Endothelial cell of umbilical vein (primary cell): ENCODE results near the gene EEA1. TPM values are rescaled to one million over a fixed set of nuclear protein-coding genes. Genes with fewer than 3 reads are reported as not detected.

Experiments
- BruUV-seq: library from RNA; stranded (reverse); fragments of 400-500 nt; replicated peaks from 2 replicates; lab custom pipeline; 2021; lab: Mats Ljungman, UMichigan
- CTCF ChIA-PET: fragments of 300-600, 350-600 bp; sonication (Branson Sonifier 250); formaldehyde crosslinking; loops from one replicate; lab custom pipeline; 2021; ENCODE audit warnings: antibody characterized with exemption, inconsistent platforms; lab: Charles Lee
- POLR2A ChIA-PET: fragments of 300-600, 350-600 bp; sonication (Branson Sonifier 250); formaldehyde crosslinking; loops from one replicate; lab custom pipeline; 2021; ENCODE audit warnings: antibody characterized with exemption, inconsistent platforms; lab: Charles Lee
- DNase-seq: peaks from one replicate; pipeline ENCODE4 v3.0.0-alpha.2; 2011; ENCODE audit warnings: low read depth, low spot score
- FAIRE-seq: peaks from 2 replicates; lab custom pipeline; 2011; peaks lifted over from hg19 to GRCh38; lab: Jason Lieb, UNC
- H2AFZ ChIP-seq: 2 replicates; pipeline ENCODE4 v1.6.0; 2012; ENCODE audit warnings: low read depth, low read length, control low read depth, inconsistent platforms
- H3K27ac ChIP-seq: 2 replicates; pipeline ENCODE4 v1.5.1; 2011; ENCODE audit warnings: low read depth, mild to moderate bottlenecking, control low read depth, low read length, moderate library complexity; ENCODE audit not compliant: insufficient read depth
- H3K27me3 ChIP-seq, 2 experiments: 2 replicates each; pipeline versions ENCODE4 v1.6.0 to v1.6.1; 2011; ENCODE audit warnings: low read length in 2 of 2, mixed read lengths in 1 of 2; ENCODE audit not compliant: control insufficient read depth in 2 of 2, insufficient read depth in 2 of 2
- H3K36me3 ChIP-seq, 2 experiments: 2 replicates in 1 of 2; 3 replicates in 1 of 2; pipeline ENCODE4 v1.5.1; 2011; ENCODE audit warnings: low read length in 2 of 2, mild to moderate bottlenecking in 1 of 2, moderate library complexity in 1 of 2; ENCODE audit not compliant: control insufficient read depth in 2 of 2, insufficient read depth in 2 of 2; ENCODE audit errors: extremely low read depth in 1 of 2
- H3K4me1 ChIP-seq: 3 replicates; pipeline ENCODE4 v1.5.1; 2011; ENCODE audit warnings: mild to moderate bottlenecking, low read length; ENCODE audit not compliant: control insufficient read depth, insufficient read depth; ENCODE audit errors: extremely low read depth
- H3K4me2 ChIP-seq: 2 replicates; pipeline ENCODE4 v1.6.1; 2011; ENCODE audit warnings: low read length, control low read depth, mixed read lengths; ENCODE audit not compliant: insufficient read depth
- H3K4me3 ChIP-seq, 3 experiments: fragments of 200-600 bp in 1 of 3; sonication (generic), shearing (Covaris generic) in 1 of 3; replicated peaks in 1 of 3; 2 replicates each; pipeline ENCODE4 v1.5.1; 2011 to 2016; ENCODE audit warnings: control low read depth in 3 of 3, low read length in 3 of 3, mild to moderate bottlenecking in 2 of 3, inconsistent platforms in 1 of 3, low read depth in 1 of 3, moderate library complexity in 1 of 3; ENCODE audit not compliant: insufficient read depth in 1 of 3
- H3K79me2 ChIP-seq: 2 replicates; pipeline ENCODE4 v1.6.0; 2012; ENCODE audit warnings: low read length, inconsistent platforms; ENCODE audit not compliant: control insufficient read depth, insufficient read depth
- H3K9ac ChIP-seq: replicated peaks from 2 replicates; pipeline ENCODE3; 2011; ENCODE audit warnings: low read length, control low read depth; ENCODE audit not compliant: insufficient read depth; ENCODE audit errors: extremely low read depth
- H3K9me1 ChIP-seq: replicated peaks from 3 replicates; pipeline ENCODE4 v1.6.0; 2011; ENCODE audit warnings: mild to moderate bottlenecking, low read length; ENCODE audit not compliant: control insufficient read depth, insufficient read depth; ENCODE audit errors: extremely low read depth
- H3K9me3 ChIP-seq: replicated peaks from 2 replicates; pipeline ENCODE4 v1.5.1; 2012; ENCODE audit warnings: low read length, inconsistent platforms; ENCODE audit not compliant: control insufficient read depth, insufficient read depth
- H4K20me1 ChIP-seq: replicated peaks from 2 replicates; pipeline ENCODE3; 2011; ENCODE audit warnings: mild to moderate bottlenecking, low read length; ENCODE audit not compliant: control insufficient read depth, insufficient read depth; ENCODE audit errors: extremely low read depth
- CTCF ChIP-seq, 2 donors: IDR thresholded peaks; 1 replicate in 1 of 2; 2 replicates in 1 of 2; pipeline ENCODE4 v1.5.1; 2011; ENCODE audit warnings: low read length in 2 of 2, mild to moderate bottlenecking in 2 of 2, moderate library complexity in 2 of 2, control low read depth in 1 of 2, inconsistent platforms in 1 of 2, low read depth in 1 of 2; ENCODE audit not compliant: insufficient read depth in 1 of 2; ENCODE audit errors: extremely low read depth in 1 of 2
- FOS ChIP-seq: IDR thresholded peaks from 2 replicates; pipeline ENCODE4 v1.6.1; 2011; ENCODE audit warnings: mild to moderate bottlenecking, low read length, moderate library complexity, borderline replicate concordance; ENCODE audit not compliant: insufficient read depth
- JUN ChIP-seq: IDR thresholded peaks from 2 replicates; pipeline ENCODE4 v1.6.1; 2011; ENCODE audit warnings: borderline replicate concordance, low read depth; ENCODE audit not compliant: insufficient read length, insufficient read depth
- MAX ChIP-seq: IDR thresholded peaks from 2 replicates; pipeline ENCODE4 v1.6.1; 2011; ENCODE audit not compliant: insufficient read depth, insufficient read length
- MYC ChIP-seq: IDR thresholded peaks from one replicate; pipeline ENCODE4 v1.6.1; 2011; ENCODE audit warnings: mild to moderate bottlenecking, low read depth, low read length
- POLR2A ChIP-seq: IDR thresholded peaks from 2 replicates; pipeline ENCODE4 v1.6.1; 2012; ENCODE audit warnings: low read depth, mild to moderate bottlenecking, control low read depth, low read length
- POLR2AphosphoS5 ChIP-seq: IDR thresholded peaks from 2 replicates; pipeline ENCODE4 v1.6.1; 2012; ENCODE audit warnings: low read depth, mild to moderate bottlenecking, control low read depth, low read length, moderate library complexity; ENCODE audit not compliant: insufficient read depth
- dilution Hi-C: fragments of 300-500 bp; cut with MboI; formaldehyde crosslinking; loops from one replicate; pipeline ENCODE4 v1.15.0; 2019; ENCODE audit warnings: low sequenced_read_pairs; ENCODE audit not compliant: extremely low pct_ligation_motif_present
- intact Hi-C: fragments of 100-400 bp; cut with micrococcal nuclease; formaldehyde crosslinking; loops from one replicate; pipeline ENCODE4 v1.10.0; 2022
- polyA plus RNA-seq, 4 experiments: library from polyadenylated mRNA; depleted of rRNA in 3 of 4; stranded (reverse) in 3 of 4; unstranded in 1 of 4; fragments of >200 nt; gene quantifications; 2 replicates each; pipeline versions ENCODE4 v1.2.1 to v1.2.3, GENCODE V29; 2011 to 2012; ENCODE audit warnings: missing spikeins in 1 of 4
- total RNA-seq: library from RNA; stranded (reverse); gene quantifications from 2 replicates; pipeline ENCODE4 v1.2.3, GENCODE V29; 2021

The EEA1 gene
- total and polyA plus RNA-seq, 2 donors (not counting 3 experiments of a cell fraction or from before 2014, with no cell fraction given): 2.6 to 38.8 TPM

GRCh38 chr12:92927436-92928281 is 1.4 kb downstream of the EEA1 start:
- Histone ChIP-seq H3K9me3 (no peaks in the 10 kb centered on the region), H3K36me3 (no peaks in the 10 kb centered on the region), H3K9ac (peak overlapping the region; percentile 97), H3K79me2 (peaks cover 55% of the 10 kb centered on the region), H4K20me1 (no peaks in the 10 kb centered on the region), H3K9me1 (no peaks in the 10 kb centered on the region), H3K4me2 (peak overlapping the region; percentile 98), H3K4me1 (peaks cover 17% of the 10 kb centered on the region), H3K27me3 (no peaks in the 10 kb centered on the region), H2AFZ (no peak overlapping the region), H3K27ac (peak overlapping the region; percentile 90), H3K4me3 (peak overlapping the region; percentile 91 to 97 (median 95))
- dilution Hi-C loops: no loop called here
- ChIA-PET POLR2A (interaction anchor here (0.6 to 0.7 kb wide), 2 partner anchors 782 to 783 kb away, joined by 4 read pairs; partner anchors contain the start of gene BTG1), CTCF (interaction anchor here (0.7 to 4.5 kb wide), 15 partner anchors 12 to 492 kb away, joined by 3 to 28 read pairs (median 4); no protein-coding TSS in a partner anchor)
- FAIRE-seq (peak; percentile 92), DNase-seq (peak; percentile 81)
- TSS peak; percentile 49 for BruUV-seq
- intact Hi-C loops: loop anchor here (1.0 to 10.0 kb wide), 7 partner anchors 27 to 490 kb away; no protein-coding TSS in a partner anchor
- peak; percentile 92 for TF ChIP-seq FOS
- no peak for TF ChIP-seq MYC
- TF ChIP-seq POLR2A: no peak
- peak; percentile 77 for TF ChIP-seq JUN
- no peak for TF ChIP-seq MAX

- CTCF ChIA-PET: interaction anchor here (1.2 to 4.5 kb wide), 11 partner anchors 12 to 493 kb away, joined by 3 to 28 read pairs (median 5); no protein-coding TSS in a partner anchor
- intact Hi-C loops: loop anchor here (1.0 to 10.0 kb wide), 6 partner anchors 100 to 490 kb away; no protein-coding TSS in a partner anchor
- BruUV-seq: no TSS peak
- Histone ChIP-seq H2AFZ (no peak overlapping the region), H3K9me3 (no peaks in the 10 kb centered on the region), H3K9me1 (no peaks in the 10 kb centered on the region), H3K4me1 (peaks cover 17% of the 10 kb centered on the region), H3K79me2 (peaks cover 60% of the 10 kb centered on the region), H3K27me3 (no peaks in the 10 kb centered on the region), H3K27ac (peak overlapping the region; percentile 90), H3K9ac (peak overlapping the region; percentile 97), H3K36me3 (no peaks in the 10 kb centered on the region), H4K20me1 (no peaks in the 10 kb centered on the region), H3K4me2 (peak overlapping the region; percentile 98), H3K4me3 (peak overlapping the region in 1 of 3 experiments; percentile 97)
- FAIRE-seq: no peak
- no peak for TF ChIP-seq FOS
- no peak for TF ChIP-seq MAX
- peak in 1 of 2 donors; percentile 12 for TF ChIP-seq CTCF (IDR thresholded peaks at IDR 0.05; ENCODE audit: extremely low read depth in 1 of 2, insufficient read depth in 1 of 2, low read depth in 1 of 2, low read length in 2 of 2)
- TF ChIP-seq MYC: no peak
- TF ChIP-seq POLR2AphosphoS5: no peak
- DNase-seq: peak; percentile 41
- POLR2A ChIA-PET: no interaction called here
- dilution Hi-C loops: no loop called here
Measured at GRCh38 chr12:92927055-92927435, 2.0 kb downstream of the EEA1 start.
